Endothelial cell of umbilical vein (primary cell): ENCODE results near the gene PPM1H. TPM values are rescaled to one million over a fixed set of nuclear protein-coding genes. Genes with fewer than 3 reads are reported as not detected.

Experiments used
- BruUV-seq: library from RNA; stranded (reverse); fragments of 400-500 nt; replicated peaks from 2 replicates; lab custom pipeline; 2021; lab: Mats Ljungman, UMichigan
- CTCF ChIA-PET: fragments of 300-600, 350-600 bp; sonication (Branson Sonifier 250); formaldehyde crosslinking; loops from one replicate; lab custom pipeline; 2021; ENCODE audit warnings: antibody characterized with exemption, inconsistent platforms; lab: Charles Lee
- POLR2A ChIA-PET: fragments of 300-600, 350-600 bp; sonication (Branson Sonifier 250); formaldehyde crosslinking; loops from one replicate; lab custom pipeline; 2021; ENCODE audit warnings: antibody characterized with exemption, inconsistent platforms; lab: Charles Lee
- DNase-seq: peaks from one replicate; pipeline ENCODE4 v3.0.0-alpha.2; 2011; ENCODE audit warnings: low read depth, low spot score
- FAIRE-seq: peaks from 2 replicates; lab custom pipeline; 2011; peaks lifted over from hg19 to GRCh38; lab: Jason Lieb, UNC
- H2AFZ ChIP-seq: 2 replicates; pipeline ENCODE4 v1.6.0; 2012; ENCODE audit warnings: low read depth, low read length, control low read depth, inconsistent platforms
- H3K27ac ChIP-seq: 2 replicates; pipeline ENCODE4 v1.5.1; 2011; ENCODE audit warnings: low read depth, mild to moderate bottlenecking, control low read depth, low read length, moderate library complexity; ENCODE audit not compliant: insufficient read depth
- H3K27me3 ChIP-seq, 2 experiments: 2 replicates each; pipeline versions ENCODE4 v1.6.0 to v1.6.1; 2011; ENCODE audit warnings: low read length in 2 of 2, mixed read lengths in 1 of 2; ENCODE audit not compliant: control insufficient read depth in 2 of 2, insufficient read depth in 2 of 2
- H3K36me3 ChIP-seq, 2 experiments: 2 replicates in 1 of 2; 3 replicates in 1 of 2; pipeline ENCODE4 v1.5.1; 2011; ENCODE audit warnings: low read length in 2 of 2, mild to moderate bottlenecking in 1 of 2, moderate library complexity in 1 of 2; ENCODE audit not compliant: control insufficient read depth in 2 of 2, insufficient read depth in 2 of 2; ENCODE audit errors: extremely low read depth in 1 of 2
- H3K4me1 ChIP-seq: 3 replicates; pipeline ENCODE4 v1.5.1; 2011; ENCODE audit warnings: mild to moderate bottlenecking, low read length; ENCODE audit not compliant: control insufficient read depth, insufficient read depth; ENCODE audit errors: extremely low read depth
- H3K4me2 ChIP-seq: 2 replicates; pipeline ENCODE4 v1.6.1; 2011; ENCODE audit warnings: low read length, control low read depth, mixed read lengths; ENCODE audit not compliant: insufficient read depth
- H3K4me3 ChIP-seq, 3 experiments: fragments of 200-600 bp in 1 of 3; sonication (generic), shearing (Covaris generic) in 1 of 3; replicated peaks in 1 of 3; 2 replicates each; pipeline ENCODE4 v1.5.1; 2011 to 2016; ENCODE audit warnings: control low read depth in 3 of 3, low read length in 3 of 3, mild to moderate bottlenecking in 2 of 3, inconsistent platforms in 1 of 3, low read depth in 1 of 3, moderate library complexity in 1 of 3; ENCODE audit not compliant: insufficient read depth in 1 of 3
- H3K79me2 ChIP-seq: 2 replicates; pipeline ENCODE4 v1.6.0; 2012; ENCODE audit warnings: low read length, inconsistent platforms; ENCODE audit not compliant: control insufficient read depth, insufficient read depth
- H3K9ac ChIP-seq: replicated peaks from 2 replicates; pipeline ENCODE3; 2011; ENCODE audit warnings: low read length, control low read depth; ENCODE audit not compliant: insufficient read depth; ENCODE audit errors: extremely low read depth
- H3K9me1 ChIP-seq: replicated peaks from 3 replicates; pipeline ENCODE4 v1.6.0; 2011; ENCODE audit warnings: mild to moderate bottlenecking, low read length; ENCODE audit not compliant: control insufficient read depth, insufficient read depth; ENCODE audit errors: extremely low read depth
- H3K9me3 ChIP-seq: replicated peaks from 2 replicates; pipeline ENCODE4 v1.5.1; 2012; ENCODE audit warnings: low read length, inconsistent platforms; ENCODE audit not compliant: control insufficient read depth, insufficient read depth
- H4K20me1 ChIP-seq: replicated peaks from 2 replicates; pipeline ENCODE3; 2011; ENCODE audit warnings: mild to moderate bottlenecking, low read length; ENCODE audit not compliant: control insufficient read depth, insufficient read depth; ENCODE audit errors: extremely low read depth
- EZH2 ChIP-seq: IDR thresholded peaks from 2 replicates; pipeline ENCODE4 v1.6.1; 2012; ENCODE audit warnings: borderline replicate concordance, low read depth, mild to moderate bottlenecking, moderate library complexity, low read length, inconsistent platforms; ENCODE audit not compliant: severe bottlenecking
- FOS ChIP-seq: IDR thresholded peaks from 2 replicates; pipeline ENCODE4 v1.6.1; 2011; ENCODE audit warnings: mild to moderate bottlenecking, low read length, moderate library complexity, borderline replicate concordance; ENCODE audit not compliant: insufficient read depth
- GATA2 ChIP-seq: IDR thresholded peaks from 2 replicates; pipeline ENCODE4 v1.7.0; 2011; ENCODE audit warnings: low read depth, mild to moderate bottlenecking, moderate library complexity, mixed read lengths, low read length; ENCODE audit not compliant: insufficient read length, insufficient read depth
- JUN ChIP-seq: IDR thresholded peaks from 2 replicates; pipeline ENCODE4 v1.6.1; 2011; ENCODE audit warnings: borderline replicate concordance, low read depth; ENCODE audit not compliant: insufficient read length, insufficient read depth
- MYC ChIP-seq: IDR thresholded peaks from one replicate; pipeline ENCODE4 v1.6.1; 2011; ENCODE audit warnings: mild to moderate bottlenecking, low read depth, low read length
- dilution Hi-C: fragments of 300-500 bp; cut with MboI; formaldehyde crosslinking; loops from one replicate; pipeline ENCODE4 v1.15.0; 2019; ENCODE audit warnings: low sequenced_read_pairs; ENCODE audit not compliant: extremely low pct_ligation_motif_present
- intact Hi-C: fragments of 100-400 bp; cut with micrococcal nuclease; formaldehyde crosslinking; loops from one replicate; pipeline ENCODE4 v1.10.0; 2022
- polyA plus RNA-seq, 4 experiments: library from polyadenylated mRNA; depleted of rRNA in 3 of 4; stranded (reverse) in 3 of 4; unstranded in 1 of 4; fragments of >200 nt; gene quantifications; 2 replicates each; pipeline versions ENCODE4 v1.2.1 to v1.2.3, GENCODE V29; 2011 to 2012; ENCODE audit warnings: missing spikeins in 1 of 4
- total RNA-seq: library from RNA; stranded (reverse); gene quantifications from 2 replicates; pipeline ENCODE4 v1.2.3, GENCODE V29; 2021

PPM1H gene
- total and polyA plus RNA-seq, 2 donors (not counting 3 experiments of a cell fraction or from before 2014, with no cell fraction given) = 1.0 to 7.2 TPM

DNA sequence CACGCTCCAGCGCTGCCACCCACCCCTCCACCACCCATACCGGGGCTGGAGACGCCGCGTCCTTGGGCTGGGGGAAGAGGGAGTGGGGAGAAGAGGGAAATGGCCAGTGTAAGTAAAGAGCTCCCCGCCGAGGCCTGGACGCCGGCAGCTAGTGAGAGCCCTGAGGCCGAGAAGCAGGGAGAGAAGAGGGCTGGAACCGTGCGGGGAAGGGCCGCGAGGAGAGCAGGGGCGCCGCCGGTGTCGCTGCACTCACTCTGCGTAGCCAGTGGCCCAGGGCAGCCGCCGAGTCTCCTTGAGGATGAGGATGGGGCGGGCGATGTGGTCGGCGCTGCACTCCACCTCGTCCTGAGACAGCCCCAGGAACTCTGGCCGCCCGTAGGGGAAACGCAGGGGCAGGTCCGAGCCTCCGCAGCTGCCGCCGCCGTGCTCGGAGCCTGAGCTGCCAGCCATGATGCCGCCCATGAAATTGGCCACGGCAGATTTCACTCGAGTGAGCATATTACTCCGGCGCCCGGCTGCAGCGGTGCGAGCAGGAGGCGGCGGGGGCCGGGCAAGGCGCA lies 631 bp downstream of the PPM1H start:
- intact Hi-C loops = loop anchor here (1.0 to 10.0 kb wide), 3 partner anchors 68 to 500 kb away; no protein-coding TSS in a partner anchor
- H3K9ac ChIP-seq = no peak overlapping the region
- DNase-seq (peak; percentile 44), FAIRE-seq (peak; percentile 38)
- no peaks in the 10 kb centered on the region for H3K36me3 ChIP-seq
- H3K4me3 ChIP-seq = peak overlapping the region; percentile 29 to 62 (median 57)
- H4K20me1 ChIP-seq = no peaks in the 10 kb centered on the region
- H2AFZ ChIP-seq = peak overlapping the region; percentile 95
- dilution Hi-C loops = no loop called here
- peaks cover 18 to 26% of the 10 kb centered on the region in 2 experiments for H3K27me3 ChIP-seq
- peak overlapping the region; percentile 82 for H3K4me2 ChIP-seq
- TF ChIP-seq FOS = no peak
- no peak for TF ChIP-seq MYC
- no peak overlapping the region for H3K27ac ChIP-seq
- ChIA-PET POLR2A (no interaction called here), CTCF (interaction anchor here (0.7 to 1.8 kb wide), 8 partner anchors 9 to 218 kb away, joined by 3 to 6 read pairs (median 4); no protein-coding TSS in a partner anchor)
- no peaks in the 10 kb centered on the region for H3K9me1 ChIP-seq
- no TSS peak for BruUV-seq
- no peaks in the 10 kb centered on the region for H3K79me2 ChIP-seq
- H3K4me1 ChIP-seq = peaks cover 8% of the 10 kb centered on the region
- H3K9me3 ChIP-seq = no peaks in the 10 kb centered on the region

DNA sequence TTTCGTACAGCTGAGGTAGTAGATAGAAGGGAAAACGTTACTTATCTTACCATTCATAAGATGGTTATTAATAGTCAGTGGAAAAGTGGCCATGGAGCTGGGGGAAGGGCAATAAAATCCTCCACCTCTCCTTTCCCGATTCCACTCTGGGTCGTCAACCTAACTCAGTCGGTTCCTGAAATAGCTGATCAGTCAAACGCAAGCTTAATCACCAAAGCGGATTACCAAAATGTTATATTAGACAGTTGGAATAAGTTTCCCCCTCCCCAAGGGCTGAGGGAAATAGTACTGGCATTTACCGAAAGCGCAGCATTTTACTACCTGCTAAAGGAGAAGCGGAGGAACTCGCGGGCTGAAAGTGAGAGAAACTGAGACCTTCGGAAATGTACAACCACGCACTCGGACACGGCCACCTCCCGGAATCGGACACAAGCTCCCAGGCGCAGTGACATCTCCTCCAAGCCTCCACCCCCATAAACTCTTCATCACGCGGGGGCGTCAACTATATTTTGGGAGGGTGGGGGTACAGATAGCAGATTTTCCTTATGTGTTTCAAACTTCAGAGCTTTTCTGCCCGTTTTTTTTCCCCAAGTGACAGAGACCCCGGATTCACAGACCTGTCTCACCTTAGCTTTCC lies 1.2 kb downstream of the PPM1H start:
- dilution Hi-C loops = no loop called here
- no peaks in the 10 kb centered on the region for H3K9me1 ChIP-seq
- TSS peak; percentile 14 for BruUV-seq
- peaks cover 8% of the 10 kb centered on the region for H3K4me1 ChIP-seq
- no peaks in the 10 kb centered on the region for H4K20me1 ChIP-seq
- H3K4me3 ChIP-seq = peak overlapping the region; percentile 29 to 62 (median 57)
- H3K9me3 ChIP-seq = no peaks in the 10 kb centered on the region
- H3K27ac ChIP-seq = no peak overlapping the region
- DNase-seq = peak; percentile 24
- TF ChIP-seq GATA2 = no peak
- no peak for TF ChIP-seq JUN
- TF ChIP-seq EZH2 = peak; percentile 73
- CTCF ChIA-PET = interaction anchor here (0.6 to 1.8 kb wide), 8 partner anchors 8 to 218 kb away, joined by 3 to 6 read pairs (median 4); no protein-coding TSS in a partner anchor
- peak overlapping the region; percentile 82 for H3K4me2 ChIP-seq
- FAIRE-seq = peak; percentile 15
- H3K27me3 ChIP-seq = peaks cover 20 to 28% of the 10 kb centered on the region in 2 experiments
- intact Hi-C loops = loop anchor here (1.0 to 10.0 kb wide), 3 partner anchors 67 to 499 kb away; no protein-coding TSS in a partner anchor
- no peaks in the 10 kb centered on the region for H3K79me2 ChIP-seq
- H3K9ac ChIP-seq = no peak overlapping the region
- no peaks in the 10 kb centered on the region for H3K36me3 ChIP-seq
- H2AFZ ChIP-seq = peak overlapping the region; percentile 95
- POLR2A ChIA-PET = no interaction called here
